HT-29 (cell line): ENCODE data around the gene MATR3. TPM values are rescaled to one million over a fixed set of nuclear protein-coding genes. Genes with fewer than 3 reads are reported as not detected.
"Not testable (repeated sequence)": the region's sequence is repeated elsewhere in the genome, so short reads cannot be mapped to it uniquely, and the experiment has no call there.

Experiments used
- DNase-seq: peaks from one replicate; pipeline ENCODE4 v3.0.0-alpha.2; 2015; ENCODE audit warnings: low spot score
- total RNA-seq: library from RNA; depleted of rRNA; stranded (reverse); fragments of >200 nt; shearing (Covaris generic); gene quantifications from 2 replicates; pipeline ENCODE4 v1.2.3, GENCODE V29; 2014; rRNA removed

MATR3 gene
- 179 and 199 TPM in 2 replicates for total RNA-seq

GRCh38 chr5:139293507-139294373, at the start of gene MATR3:
MATR3 (plus strand) TSS chr5:139293740; CDS start chr5:139307416, 13,676 bp downstream.
- DNase-seq, result peak; percentile 96

- no peak for DNase-seq
These were observed 47.8 kb upstream of the MATR3 start for GRCh38 chr5:139245637-139246339.

- DNase-seq, result no peak
These were observed 47.1 kb upstream of the MATR3 start for GRCh38 chr5:139246394-139246793.

- DNase-seq, result no peak
These were observed 44.6 kb upstream of the MATR3 start for GRCh38 chr5:139248826-139249453.

- DNase-seq, result peak; percentile 25
These were observed 42.3 kb upstream of the MATR3 start for GRCh38 chr5:139251281-139251687.

- DNase-seq, result no peak
These were observed 41.7 kb upstream of the MATR3 start for GRCh38 chr5:139251695-139252288.

- DNase-seq, result no peak
These were observed 40.4 kb upstream of the MATR3 start for GRCh38 chr5:139253115-139253514.

GRCh38 chr5:139256820-139257219, 36.7 kb upstream of the MATR3 start:
- no peak for DNase-seq

GRCh38 chr5:139262059-139262741, 31.3 kb upstream of the MATR3 start:
- no peak for DNase-seq

- DNase-seq, result peak; percentile 90
These were observed 30.6 kb upstream of the MATR3 start for GRCh38 chr5:139262742-139263445.

- no peak for DNase-seq
These were observed 30.0 kb upstream of the MATR3 start for GRCh38 chr5:139263536-139263935.

- no peak for DNase-seq
These were observed 29.6 kb upstream of the MATR3 start for GRCh38 chr5:139263946-139264345.

GRCh38 chr5:139265001-139265400, 28.5 kb upstream of the MATR3 start:
- DNase-seq, result no peak

- no peak for DNase-seq
These were observed 27.3 kb upstream of the MATR3 start for GRCh38 chr5:139266236-139266635.

GRCh38 chr5:139267481-139267880, 26.1 kb upstream of the MATR3 start:
- no peak for DNase-seq

- no peak for DNase-seq
These were observed 25.0 kb upstream of the MATR3 start for GRCh38 chr5:139268364-139269202.

- DNase-seq, result not testable (repeated sequence)
These were observed 22.8 kb upstream of the MATR3 start for GRCh38 chr5:139270718-139271117.

GRCh38 chr5:139271201-139272027, 22.1 kb upstream of the MATR3 start:
- DNase-seq, result no peak
